Mucosa of descending colon (tissue), 3 donors: Measurements from ENCODE around the gene SHISAL1. TPM values are rescaled to one million over a fixed set of nuclear protein-coding genes. Genes with fewer than 3 reads are reported as not detected.

Source experiments
- ATAC-seq: fragments of 200-7000 bp; cut with Tn5 transposase; one replicate; pipeline ENCODE4 v1.9.1; 2020; ENCODE audit warnings: mild to moderate bottlenecking, moderate library complexity
- DNase-seq, 3 donors: peaks; one replicate each; pipeline ENCODE4 v3.0.0-alpha.2; 2020
- H3K36me3 ChIP-seq: fragments of 200-600 bp; one replicate; pipeline ENCODE4 v1.8.0; 2021; ENCODE audit warnings: low read depth, mild to moderate bottlenecking
- H3K4me1 ChIP-seq: fragments of 200-600 bp; one replicate; pipeline ENCODE4 v1.8.0; 2021; ENCODE audit warnings: low read depth, mild to moderate bottlenecking
- H3K4me3 ChIP-seq: fragments of 200-600 bp; one replicate; pipeline ENCODE4 v1.8.0; 2021; ENCODE audit warnings: mild to moderate bottlenecking
- H3K9me3 ChIP-seq: fragments of 200-600 bp; one replicate; pipeline ENCODE4 v1.8.0; 2021; ENCODE audit warnings: mild to moderate bottlenecking
- CTCF ChIP-seq: fragments of 200-600 bp; IDR thresholded peaks from one replicate; pipeline ENCODE4 v1.8.0; 2022; ENCODE audit warnings: antibody characterized with exemption, mild to moderate bottlenecking
- intact Hi-C, 2 donors: fragments of 100-400 bp; cut with DNase I in 1 of 2; cut with micrococcal nuclease in 1 of 2; formaldehyde crosslinking; loops; one replicate each; pipeline versions ENCODE4 v1.11.0 to v1.11.1; 2022; cut with DNase I, micrococcal nuclease
- total RNA-seq, 3 donors: library from RNA; stranded (reverse); fragmentation: NEBNext Ultra II Directional in 2 of 3; extraction: Animal tissue kit (Norgen Biotek cat#: 25700) in 2 of 3; gene quantifications; one replicate each; pipeline versions ENCODE4 v1.2.1 to v1.2.4, GENCODE V29; 2021 to 2023
- donor health status: DM: no; HTN: no; CAD: no; lungs with moderate emphysema.
- donor health status: DM: no; HTN: no; CAD: no.
- donor health status: DM: no; HTN: yes; CAD: no.

Gene SHISAL1
- total RNA-seq, 3 donors from 2014 or later, result 0.38 to 34.3 (median 1.1) TPM

GRCh38 chr22:44217346-44217745 is 95.4 kb downstream of the SHISAL1 start:
- Histone ChIP-seq H3K36me3 (no peaks in the 10 kb centered on the region), H3K4me1 (no peaks in the 10 kb centered on the region), H3K4me3 (no peak overlapping the region), H3K9me3 (no peaks in the 10 kb centered on the region)
- intact Hi-C loops, result no loop called here
- DNase-seq (no peak), ATAC-seq (no peak)
- no peak for TF ChIP-seq CTCF

GRCh38 chr22:44215287-44215686 is 97.5 kb downstream of the SHISAL1 start:
- no peaks in the 10 kb centered on the region for H3K4me1 ChIP-seq
- H3K9me3 ChIP-seq, result no peaks in the 10 kb centered on the region
- intact Hi-C loops, result no loop called here
- DNase-seq (no peak), ATAC-seq (no peak)
- H3K36me3 ChIP-seq, result no peaks in the 10 kb centered on the region
- no peak overlapping the region for H3K4me3 ChIP-seq
- TF ChIP-seq CTCF, result no peak

GRCh38 chr22:44214764-44215163 is 98.0 kb downstream of the SHISAL1 start:
- intact Hi-C loops, result no loop called here
- Histone ChIP-seq H3K9me3 (no peaks in the 10 kb centered on the region), H3K36me3 (no peaks in the 10 kb centered on the region), H3K4me1 (no peaks in the 10 kb centered on the region), H3K4me3 (no peak overlapping the region)
- no peak for DNase-seq
- no peak for ATAC-seq
- TF ChIP-seq CTCF, result no peak

GRCh38 chr22:44214187-44214586 is 98.6 kb downstream of the SHISAL1 start:
- Histone ChIP-seq H3K9me3 (peaks cover 2% of the 10 kb centered on the region), H3K4me1 (no peaks in the 10 kb centered on the region), H3K4me3 (no peak overlapping the region), H3K36me3 (no peaks in the 10 kb centered on the region)
- intact Hi-C loops, result no loop called here
- no peak for DNase-seq
- ATAC-seq, result no peak
- TF ChIP-seq CTCF, result no peak

- no peaks in the 10 kb centered on the region for H3K36me3 ChIP-seq
- peaks cover 2% of the 10 kb centered on the region for H3K9me3 ChIP-seq
- TF ChIP-seq CTCF, result no peak
- ATAC-seq, result no peak
- H3K4me3 ChIP-seq, result no peak overlapping the region
- no peaks in the 10 kb centered on the region for H3K4me1 ChIP-seq
- DNase-seq, result no peak
- intact Hi-C loops, result no loop called here
Measured at GRCh38 chr22:44213489-44214043, 99.2 kb downstream of the SHISAL1 start.

GRCh38 chr22:44212936-44213335 is 99.8 kb downstream of the SHISAL1 start:
- no peak for DNase-seq
- no peaks in the 10 kb centered on the region for H3K36me3 ChIP-seq
- no peak for TF ChIP-seq CTCF
- intact Hi-C loops, result no loop called here
- no peaks in the 10 kb centered on the region for H3K4me1 ChIP-seq
- no peak for ATAC-seq
- no peak overlapping the region for H3K4me3 ChIP-seq
- peaks cover 2% of the 10 kb centered on the region for H3K9me3 ChIP-seq
